Epithelial cell of prostate (primary cell): ENCODE results near the gene CNOT6.

Source experiments
- DNase-seq: peaks from one replicate; pipeline ENCODE4 v3.0.0-alpha.2; 2011; ENCODE audit warnings: low read depth, low spot score
- H3K27ac ChIP-seq: fragments of 450-650 bp; 2 replicates; pipeline ENCODE4 v1.5.1; 2017; ENCODE audit warnings: mild to moderate bottlenecking

The CNOT6 gene

GRCh38 chr5:180557217-180557809 lies 63.1 kb downstream of the CNOT6 start:
- no peak for DNase-seq
- no peak overlapping the region for H3K27ac ChIP-seq

- no peak for DNase-seq
- no peak overlapping the region for H3K27ac ChIP-seq
Observed at GRCh38 chr5:180558232-180558631, 64.1 kb downstream of the CNOT6 start.

GRCh38 chr5:180563994-180564393 lies 69.8 kb downstream of the CNOT6 start:
- H3K27ac ChIP-seq = no peak overlapping the region
- DNase-seq = no peak

- no peak for DNase-seq
- H3K27ac ChIP-seq = no peak overlapping the region
Observed at GRCh38 chr5:180568914-180569313, 74.7 kb downstream of the CNOT6 start.

- no peak overlapping the region for H3K27ac ChIP-seq
- no peak for DNase-seq
Observed at GRCh38 chr5:180575571-180575970, 81.4 kb downstream of the CNOT6 start.

- no peak overlapping the region for H3K27ac ChIP-seq
- DNase-seq = no peak
Observed at GRCh38 chr5:180580681-180581080, 86.5 kb downstream of the CNOT6 start.

GRCh38 chr5:180583738-180584137 lies 89.6 kb downstream of the CNOT6 start:
- no peak for DNase-seq
- no peak overlapping the region for H3K27ac ChIP-seq

GRCh38 chr5:180586204-180586603 lies 92.0 kb downstream of the CNOT6 start:
- DNase-seq = no peak
- no peak overlapping the region for H3K27ac ChIP-seq

GRCh38 chr5:180586870-180587269 lies 92.7 kb downstream of the CNOT6 start:
- H3K27ac ChIP-seq = no peak overlapping the region
- no peak for DNase-seq

- no peak overlapping the region for H3K27ac ChIP-seq
Observed at GRCh38 chr5:180589771-180590542, 95.8 kb downstream of the CNOT6 start.

GRCh38 chr5:180590543-180591310 lies 96.5 kb downstream of the CNOT6 start:
- DNase-seq = no peak
- H3K27ac ChIP-seq = no peak overlapping the region

More at GRCh38 chr5:180589771-180590542, 95.8 kb downstream of the CNOT6 start:
- DNase-seq = no peak

- DNase-seq = no peak
- no peak within 1 kb of the TSS for H3K27ac ChIP-seq
Observed at GRCh38 chr5:180591311-180591887, 97.2 kb downstream of the CNOT6 start, which contains the start of gene SCGB3A1. Gene SCGB3A1 (minus strand): TSS chr5:180591499. CDS start chr5:180591462, 37 bp downstream.

GRCh38 chr5:180592176-180592575 lies 98.0 kb downstream of the CNOT6 start:
- no peak overlapping the region for H3K27ac ChIP-seq
- no peak for DNase-seq

- no peak for DNase-seq
- no peak overlapping the region for H3K27ac ChIP-seq
Observed at GRCh38 chr5:180593446-180594206, 99.4 kb downstream of the CNOT6 start.

- no peak for DNase-seq
- no peak overlapping the region for H3K27ac ChIP-seq
Observed at GRCh38 chr5:180594311-180595045, 100.3 kb downstream of the CNOT6 start.

GRCh38 chr5:180595046-180595379 lies 100.8 kb downstream of the CNOT6 start:
- no peak for DNase-seq

GRCh38 chr5:180595381-180596114 lies 101.4 kb downstream of the CNOT6 start:
- DNase-seq = no peak
- no peak overlapping the region for H3K27ac ChIP-seq

More at GRCh38 chr5:180595046-180595379, 100.8 kb downstream of the CNOT6 start:
- no peak overlapping the region for H3K27ac ChIP-seq

- DNase-seq = no peak
- no peak overlapping the region for H3K27ac ChIP-seq
Observed at GRCh38 chr5:180596115-180596667, 102.0 kb downstream of the CNOT6 start.
